GM23248 (cell line): ENCODE results near the gene PIP4K2A. TPM values are rescaled to one million over a fixed set of nuclear protein-coding genes. Genes with fewer than 3 reads are reported as not detected.

Experiments
- DNase-seq: peaks from one replicate; pipeline ENCODE4 v3.0.0-alpha.2; 2015
- H2AFZ ChIP-seq: fragments of 200-600 bp; sonication (generic); 2 replicates; pipeline ENCODE4 v1.6.1; 2016; ENCODE audit warnings: antibody characterized with exemption
- H3F3A ChIP-seq: fragments of 200-600 bp; sonication (generic); 2 replicates; pipeline ENCODE4 v1.6.1; 2016; ENCODE audit warnings: mild to moderate bottlenecking, antibody characterized with exemption, mixed run types; ENCODE audit not compliant: insufficient read depth
- H3K27ac ChIP-seq: fragments of 200-600 bp; sonication (generic); 2 replicates; pipeline ENCODE4 v1.5.1; 2016; ENCODE audit warnings: mild to moderate bottlenecking
- H3K27me3 ChIP-seq: fragments of 200-600 bp; sonication (generic); replicated peaks from 2 replicates; pipeline ENCODE4 v1.6.1; 2016; ENCODE audit warnings: mild to moderate bottlenecking; ENCODE audit not compliant: insufficient read depth
- H3K36me3 ChIP-seq: fragments of 200-600 bp; sonication (generic); 2 replicates; pipeline ENCODE4 v1.6.1; 2016; ENCODE audit warnings: low read depth, mild to moderate bottlenecking
- H3K4me1 ChIP-seq: fragments of 200-600 bp; sonication (generic); 2 replicates; pipeline ENCODE4 v1.6.1; 2016; ENCODE audit warnings: mild to moderate bottlenecking; ENCODE audit not compliant: insufficient read depth
- H3K4me2 ChIP-seq: fragments of 200-600 bp; sonication (generic); one replicate; pipeline ENCODE4 v1.6.1; 2016; ENCODE audit warnings: mild to moderate bottlenecking; ENCODE audit not compliant: unreplicated experiment
- H3K4me3 ChIP-seq: fragments of 200-600 bp; sonication (generic); 2 replicates; pipeline ENCODE4 v1.5.1; 2016; ENCODE audit warnings: mild to moderate bottlenecking
- H3K79me2 ChIP-seq: fragments of 200-600 bp; sonication (generic); 2 replicates; pipeline ENCODE4 v1.6.1; 2016; ENCODE audit warnings: mild to moderate bottlenecking; ENCODE audit not compliant: insufficient read depth
- H3K9ac ChIP-seq: fragments of 200-600 bp; sonication (generic); 2 replicates; pipeline ENCODE4 v1.6.1; 2016; ENCODE audit warnings: mild to moderate bottlenecking
- H3K9me2 ChIP-seq: fragments of 200-600 bp; sonication (generic); 2 replicates; pipeline ENCODE4 v1.6.1; 2016; ENCODE audit warnings: mixed run types, mild to moderate bottlenecking, moderate library complexity; ENCODE audit not compliant: insufficient read depth
- H3K9me3 ChIP-seq: fragments of 200-600 bp; sonication (generic); one replicate; pipeline ENCODE4 v1.6.1; 2017; ENCODE audit warnings: low read depth
- H4K20me1 ChIP-seq: fragments of 200-600 bp; sonication (generic); 2 replicates; pipeline ENCODE4 v1.6.0; 2016; ENCODE audit not compliant: insufficient read depth
- EZH2 ChIP-seq: fragments of 200-600 bp; sonication (generic); IDR thresholded peaks from 2 replicates; pipeline ENCODE4 v1.6.1; 2018; ENCODE audit warnings: antibody characterized with exemption, mild to moderate bottlenecking; ENCODE audit not compliant: insufficient read depth, poor library complexity, severe bottlenecking
- EZH2phosphoT487 ChIP-seq: fragments of 200-600 bp; sonication (generic); IDR thresholded peaks from 2 replicates; pipeline ENCODE4 v1.6.1; 2018; ENCODE audit warnings: antibody characterized with exemption, moderate library complexity, mild to moderate bottlenecking, low read depth; ENCODE audit not compliant: insufficient read depth
- WGBS, 2 experiments: methylation state at CpG; one replicate each; pipeline ENCODE4 v1.1.6; 2015 to 2017; ENCODE audit warnings: low lambda C conversion rate in 2 of 2, low coverage in 1 of 2; ENCODE audit errors: missing lambda C conversion rate in 2 of 2; 5-methylcytosine and 5-hydroxymethylcytosine counted together
- in situ Hi-C: fragments of 300-500 bp; cut with MboI; formaldehyde crosslinking; loops from 2 replicates; pipeline ENCODE4 v1.15.0; 2020
- polyA plus RNA-seq: library from polyadenylated mRNA; unstranded; fragments of >200 nt; fragmentation: Nextera tagmentation; extraction: Ambion mirVana; gene quantifications from 2 replicates; pipeline ENCODE4 v1.2.1, GENCODE V29; 2016
- total RNA-seq: library from RNA; depleted of rRNA; stranded (reverse); fragments of >200 nt; shearing (Covaris generic); gene quantifications from 2 replicates; pipeline ENCODE4 v1.2.3, GENCODE V29; 2014

PIP4K2A gene
- total and polyA plus RNA-seq, 2 experiments from 2014 or later: 19.8 to 26.9 TPM

GRCh38 chr10:22662733-22663330 is 51.5 kb downstream of the PIP4K2A start:
- WGBS, 2 experiments: 72 to 74% methylated on average over 6 of the region's 6 CpGs
- no peak overlapping the region for H3K4me3 ChIP-seq
- H3K79me2 ChIP-seq: peaks cover 95% of the 10 kb centered on the region
- no peaks in the 10 kb centered on the region for H4K20me1 ChIP-seq
- no peak for DNase-seq
- H3K27me3 ChIP-seq: no peaks in the 10 kb centered on the region
- 0 out of 2 replicates have a peak, but pooled peaks cover 3% of the 10 kb centered on the region for H3K9me2 ChIP-seq
- H3F3A ChIP-seq: peaks cover 12% of the 10 kb centered on the region
- H2AFZ ChIP-seq: no peak overlapping the region
- H3K4me2 ChIP-seq: no peak overlapping the region
- no peak for TF ChIP-seq EZH2phosphoT487
- TF ChIP-seq EZH2: no peak
- in situ Hi-C loops: no loop called here
- no peak overlapping the region for H3K9ac ChIP-seq
- peaks cover 14% of the 10 kb centered on the region for H3K4me1 ChIP-seq
- no peak overlapping the region for H3K27ac ChIP-seq
- no peaks in the 10 kb centered on the region for H3K36me3 ChIP-seq
- no peaks in the 10 kb centered on the region for H3K9me3 ChIP-seq

- H3K27ac ChIP-seq: no peak overlapping the region
- H3K36me3 ChIP-seq: no peaks in the 10 kb centered on the region
- no peaks in the 10 kb centered on the region for H3K9me2 ChIP-seq
- in situ Hi-C loops: no loop called here
- no peaks in the 10 kb centered on the region for H3K27me3 ChIP-seq
- no peak for DNase-seq
- H3F3A ChIP-seq: peaks cover 23% of the 10 kb centered on the region
- peaks cover 33% of the 10 kb centered on the region for H3K4me1 ChIP-seq
- H4K20me1 ChIP-seq: no peaks in the 10 kb centered on the region
- no peaks in the 10 kb centered on the region for H3K9me3 ChIP-seq
- H3K79me2 ChIP-seq: peaks cover 88% of the 10 kb centered on the region
- 94 to 95% methylated on average over 8 of the region's 8 CpGs for WGBS, 2 experiments
- no peak overlapping the region for H2AFZ ChIP-seq
- H3K4me2 ChIP-seq: no peak overlapping the region
- H3K9ac ChIP-seq: no peak overlapping the region
- TF ChIP-seq EZH2 (no peak), EZH2phosphoT487 (no peak)
- H3K4me3 ChIP-seq: no peak overlapping the region
These were observed 54.5 kb downstream of the PIP4K2A start for GRCh38 chr10:22659866-22660265.

GRCh38 chr10:22658745-22659410 is 55.5 kb downstream of the PIP4K2A start:
- peak; percentile 50 for DNase-seq

GRCh38 chr10:22657566-22658225 is 56.7 kb downstream of the PIP4K2A start:
- Histone ChIP-seq H3K27ac (peak overlapping the region; percentile 81), H3K27me3 (no peaks in the 10 kb centered on the region), H2AFZ (peak overlapping the region; percentile 35; the same call in 1 of the 2 replicates), H3K9me2 (no peaks in the 10 kb centered on the region), H4K20me1 (no peaks in the 10 kb centered on the region), H3K79me2 (peaks cover 90% of the 10 kb centered on the region), H3K4me2 (peak overlapping the region; percentile 80), H3K9ac (peak overlapping the region; percentile 64), H3K4me3 (peak overlapping the region; percentile 35), H3K9me3 (no peaks in the 10 kb centered on the region), H3K36me3 (no peaks in the 10 kb centered on the region), H3K4me1 (peaks cover 34% of the 10 kb centered on the region), H3F3A (peaks cover 23% of the 10 kb centered on the region)
- DNase-seq: peak; percentile 75
- in situ Hi-C loops: no loop called here
- TF ChIP-seq EZH2 (no peak), EZH2phosphoT487 (no peak)
- WGBS, 2 experiments: 57 to 61% methylated on average over 5 of the region's 5 CpGs

More at GRCh38 chr10:22658745-22659410, 55.5 kb downstream of the PIP4K2A start:
- no peak for TF ChIP-seq EZH2phosphoT487
- TF ChIP-seq EZH2: no peak
- H3K27ac ChIP-seq: peak overlapping the region; percentile 81
- no peaks in the 10 kb centered on the region for H3K36me3 ChIP-seq
- no peaks in the 10 kb centered on the region for H4K20me1 ChIP-seq
- H2AFZ ChIP-seq: no peak overlapping the region
- peaks cover 90% of the 10 kb centered on the region for H3K79me2 ChIP-seq
- peaks cover 34% of the 10 kb centered on the region for H3K4me1 ChIP-seq
- no peaks in the 10 kb centered on the region for H3K9me3 ChIP-seq
- H3K27me3 ChIP-seq: no peaks in the 10 kb centered on the region
- no peak overlapping the region for H3K4me3 ChIP-seq
- 87 to 90% methylated on average over 7 of the region's 7 CpGs for WGBS, 2 experiments
- H3K4me2 ChIP-seq: peak overlapping the region; percentile 80
- no peak overlapping the region for H3K9ac ChIP-seq
- in situ Hi-C loops: no loop called here
- no peaks in the 10 kb centered on the region for H3K9me2 ChIP-seq
- peaks cover 23% of the 10 kb centered on the region for H3F3A ChIP-seq
